ENCODE results near the gene TMEM79. TPM values are rescaled to one million over a fixed set of nuclear protein-coding genes. Genes with fewer than 3 reads are reported as not detected.

Gene TMEM79
- total and polyA plus RNA-seq, 2 of the 4 experiments (the other 2 are of a cell fraction): 0.54 to 3.3 TPM

DNA sequence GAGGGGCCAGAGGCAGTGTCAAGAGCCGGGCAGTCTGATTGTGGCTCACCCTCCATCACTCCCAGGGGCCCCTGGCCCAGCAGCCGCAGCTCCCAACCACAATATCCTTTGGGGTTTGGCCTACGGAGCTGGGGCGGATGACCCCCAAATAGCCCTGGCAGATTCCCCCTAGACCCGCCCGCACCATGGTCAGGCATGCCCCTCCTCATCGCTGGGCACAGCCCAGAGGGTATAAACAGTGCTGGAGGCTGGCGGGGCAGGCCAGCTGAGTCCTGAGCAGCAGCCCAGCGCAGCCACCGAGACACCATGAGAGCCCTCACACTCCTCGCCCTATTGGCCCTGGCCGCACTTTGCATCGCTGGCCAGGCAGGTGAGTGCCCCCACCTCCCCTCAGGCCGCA lies 42.2 kb upstream of the TMEM79 start, which contains the start of gene BGLAP:
Gene BGLAP, plus strand, starts transcription at position 259 of the 400 bp plus-strand sequence. Its CDS starts 48 bp downstream, at position 307.
- Histone ChIP-seq H3K79me1 (ENCODE audit: low read depth in 1 of 2, low read length in 2 of 2) (no peaks in the 10 kb centered on the region), H4K5ac (ENCODE audit: low read depth, low read length) (no peak within 1 kb of the TSS), H3K4me3 (ENCODE audit: insufficient read depth, low read depth, low read length) (no peak within 1 kb of the TSS), H3K23ac (ENCODE audit: low read depth, low read length) (no peak within 1 kb of the TSS), H3K18ac (ENCODE audit: low read depth, low read length) (no peak within 1 kb of the TSS), H3K9me1 (ENCODE audit: insufficient read depth, low read length) (peaks cover 5% of the 10 kb centered on the region; the same call in 1 of the 2 replicates), H2AK5ac (ENCODE audit: low read depth, low read length) (no peak within 1 kb of the TSS), H2BK20ac (ENCODE audit: low read depth, low read length) (no peak within 1 kb of the TSS), H4K91ac (ENCODE audit: insufficient read depth, low read depth, low read length) (no peak within 1 kb of the TSS), H2BK120ac (ENCODE audit: low read depth, low read length) (no peak within 1 kb of the TSS), H3K27ac (ENCODE audit: insufficient read depth, low read length) (no peak within 1 kb of the TSS), H3K56ac (ENCODE audit: extremely low read depth, insufficient read depth, low read length) (no peak within 1 kb of the TSS), H3K36me3 (ENCODE audit: control insufficient read depth, insufficient read depth, low read length) (peaks cover 20% of the 10 kb centered on the region), H3K9me3 (ENCODE audit: control insufficient read depth, insufficient read depth, low read length) (no peaks in the 10 kb centered on the region), H2AK9ac (replicated peaks; ENCODE audit: low read depth, low read length, poor library complexity) (peak within 1 kb of the TSS; percentile 5), H2BK5ac (ENCODE audit: low read depth, low read length, poor library complexity, severe bottlenecking) (no peak within 1 kb of the TSS), H4K8ac (ENCODE audit: low read depth in 2 of 2, low read length in 2 of 2) (no peak within 1 kb of the TSS), H3K14ac (replicated peaks; ENCODE audit: low read depth, low read length) (no peak within 1 kb of the TSS), H3K4me1 (ENCODE audit: control insufficient read depth, insufficient read depth, low read length) (peaks cover 2% of the 10 kb centered on the region; the same call in 1 of the 2 replicates), H2BK15ac (ENCODE audit: low read depth, low read length) (no peak within 1 kb of the TSS), H2AFZ (replicated peaks; ENCODE audit: low read length, poor library complexity) (no peak within 1 kb of the TSS), H3K27me3 (ENCODE audit: control insufficient read depth, insufficient read depth, low read length) (peaks cover 12% of the 10 kb centered on the region; the same call in 1 of the 2 replicates), H3K4ac (ENCODE audit: low read depth, low read length) (no peak within 1 kb of the TSS), H3K4me2 (ENCODE audit: low read depth, low read length) (no peak within 1 kb of the TSS), H3K9ac (ENCODE audit: low read depth, low read length) (no peak within 1 kb of the TSS), H4K20me1 (ENCODE audit: insufficient read depth, low read length) (no peaks in the 10 kb centered on the region; the same call in 1 of the 2 replicates)
- no peak for DNase-seq
- ChIA-PET POLR2A (ENCODE audit: unreplicated experiment) (no interaction called here), CTCF (no interaction called here)
- intact Hi-C loops (cut with micrococcal nuclease): no loop called here
- no peak for ATAC-seq (ENCODE audit: low read depth)
- dilution Hi-C loops (cut with HindIII; ENCODE audit: low sequenced_read_pairs, unreplicated experiment): no loop called here
- 96% methylated on average over 4 of the region's 14 CpGs; no CpG with 5 or more reads in 1 of the 2 experiments for WGBS, 2 experiments (ENCODE audit: extremely low coverage in 2 of 2, insufficient read length in 1 of 2)
- BruUV-seq (replicated peaks): no TSS peak
- TF ChIP-seq, protein P1, sequence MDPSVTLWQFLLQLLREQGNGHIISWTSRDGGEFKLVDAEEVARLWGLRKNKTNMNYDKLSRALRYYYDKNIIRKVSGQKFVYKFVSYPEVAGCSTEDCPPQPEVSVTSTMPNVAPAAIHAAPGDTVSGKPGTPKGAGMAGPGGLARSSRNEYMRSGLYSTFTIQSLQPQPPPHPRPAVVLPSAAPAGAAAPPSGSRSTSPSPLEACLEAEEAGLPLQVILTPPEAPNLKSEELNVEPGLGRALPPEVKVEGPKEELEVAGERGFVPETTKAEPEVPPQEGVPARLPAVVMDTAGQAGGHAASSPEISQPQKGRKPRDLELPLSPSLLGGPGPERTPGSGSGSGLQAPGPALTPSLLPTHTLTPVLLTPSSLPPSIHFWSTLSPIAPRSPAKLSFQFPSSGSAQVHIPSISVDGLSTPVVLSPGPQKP (IDR thresholded peaks at IDR 0.05; ENCODE audit: borderline replicate concordance, low read depth, low read length): no peak
- no peak for TF ChIP-seq POLR2A (IDR thresholded peaks at IDR 0.05; ENCODE audit: low read depth, low read length)
- no peak for TF ChIP-seq FOS (IDR thresholded peaks at IDR 0.05; ENCODE audit: low read depth, low read length)
- no peak for TF ChIP-seq RFX5 (IDR thresholded peaks at IDR 0.05; ENCODE audit: low read depth, low read length)
- in situ Hi-C loops (cut with MboI; ENCODE audit: low sequenced_read_pairs): no loop called here

Data from IMR-90 (cell line).